GM19328 (cell line): ENCODE measurements around the gene EYA3.

ENCODE experiments used
- ATAC-seq: cut with Tn5 transposase; IDR thresholded peaks from one replicate; pipeline ENCODE4 v1.9.1; 2021; ENCODE audit warnings: mild to moderate bottlenecking, moderate library complexity; ENCODE audit not compliant: unreplicated experiment

The EYA3 gene

GRCh38 chr1:28088168-28088961, at the start of gene EYA3:
TSS of gene EYA3 (minus strand) at chr1:28088610. CDS start at chr1:28058026, 30,584 bp downstream.
- ATAC-seq = peak; percentile 80

- ATAC-seq = no peak
These were observed 48.7 kb upstream of the EYA3 start for GRCh38 chr1:28136922-28137613.

- ATAC-seq = no peak
These were observed 47.9 kb upstream of the EYA3 start for GRCh38 chr1:28136169-28136921.

- no peak for ATAC-seq
These were observed 47.2 kb upstream of the EYA3 start for GRCh38 chr1:28135371-28136168.

- ATAC-seq = no peak
These were observed 46.3 kb upstream of the EYA3 start for GRCh38 chr1:28134651-28135207.

GRCh38 chr1:28132171-28133167, 44.1 kb upstream of the EYA3 start:
- ATAC-seq = no peak

- ATAC-seq = no peak
These were observed 42.5 kb upstream of the EYA3 start for GRCh38 chr1:28130901-28131300.

- ATAC-seq = no peak
These were observed 40.7 kb upstream of the EYA3 start for GRCh38 chr1:28129150-28129549.

- ATAC-seq = peak; percentile 64
These were observed 39.3 kb upstream of the EYA3 start for GRCh38 chr1:28127617-28128257.

GRCh38 chr1:28126783-28127490, 38.5 kb upstream of the EYA3 start:
- ATAC-seq = no peak

GRCh38 chr1:28126212-28126611, 37.8 kb upstream of the EYA3 start:
- no peak for ATAC-seq

- no peak for ATAC-seq
These were observed 35.1 kb upstream of the EYA3 start for GRCh38 chr1:28123461-28123961.

- no peak for ATAC-seq
These were observed 33.8 kb upstream of the EYA3 start for GRCh38 chr1:28122183-28122582.

- ATAC-seq = no peak
These were observed 31.1 kb upstream of the EYA3 start for GRCh38 chr1:28119556-28119955.

GRCh38 chr1:28118640-28119307, 30.4 kb upstream of the EYA3 start:
- no peak for ATAC-seq

- ATAC-seq = no peak
These were observed 26.9 kb upstream of the EYA3 start for GRCh38 chr1:28115267-28115666.

GRCh38 chr1:28114844-28115243, 26.4 kb upstream of the EYA3 start:
- ATAC-seq = no peak

- no peak for ATAC-seq
These were observed 24.8 kb upstream of the EYA3 start for GRCh38 chr1:28113242-28113572.
